ENCODE results near the gene CD300LD. TPM values are rescaled to one million over a fixed set of nuclear protein-coding genes. Genes with fewer than 3 reads are reported as not detected.
A peak's percentile ranks its signal among the peaks of the same experiment; 100 is the strongest.

The CD300LD gene
- total and polyA plus RNA-seq, 10 donors: 0.06 to 1.4 TPM; not detected in 8

DNA sequence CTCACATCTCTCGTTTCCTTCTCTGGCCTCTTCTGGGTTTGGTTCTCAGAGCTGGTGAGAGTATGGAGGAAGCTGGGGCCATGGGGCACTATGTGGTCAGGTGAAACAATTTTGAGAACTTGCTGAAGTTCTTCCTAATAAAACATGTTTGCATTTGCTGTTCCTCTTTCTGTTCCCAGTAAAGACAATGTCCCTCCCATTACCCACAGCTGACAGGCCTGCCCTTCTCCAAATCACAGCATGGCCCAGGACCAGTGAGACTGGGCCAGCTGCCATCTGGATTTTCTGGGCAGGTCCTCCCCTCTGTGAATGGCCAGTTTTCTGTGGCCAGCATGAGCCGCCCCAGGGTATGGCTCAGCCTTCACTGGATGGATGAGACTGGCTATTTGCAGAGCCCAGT, 24.7 kb downstream of the CD300LD start, which contains the start of gene CD300H:
CD300H (minus strand) TSS at position 113 of the 400 bp plus-strand sequence.
- WGBS, 5 donors: 56 to 76% (median 69%) methylated on average over 2 of the region's 2 CpGs
- intact Hi-C loops (cut with DNase I; ENCODE audit: low total_unique reads): no loop called here
- H3K4me1 ChIP-seq: peaks cover 0 to 28% (median 0%) of the 10 kb centered on the region in 6 donors
- no peaks in the 10 kb centered on the region for H3K36me3 ChIP-seq
- H3K9me3 ChIP-seq: no peaks in the 10 kb centered on the region
- peak within 1 kb of the TSS in 4 of 8 donors; percentile 36 to 83 (median 62) for H3K27ac ChIP-seq
- DNase-seq: no peak
- TF ChIP-seq POLR2A (IDR thresholded peaks at IDR 0.05) (no peak), POLR2AphosphoS5 (IDR thresholded peaks at IDR 0.05) (no peak)
- TF ChIP-seq, protein P1, sequence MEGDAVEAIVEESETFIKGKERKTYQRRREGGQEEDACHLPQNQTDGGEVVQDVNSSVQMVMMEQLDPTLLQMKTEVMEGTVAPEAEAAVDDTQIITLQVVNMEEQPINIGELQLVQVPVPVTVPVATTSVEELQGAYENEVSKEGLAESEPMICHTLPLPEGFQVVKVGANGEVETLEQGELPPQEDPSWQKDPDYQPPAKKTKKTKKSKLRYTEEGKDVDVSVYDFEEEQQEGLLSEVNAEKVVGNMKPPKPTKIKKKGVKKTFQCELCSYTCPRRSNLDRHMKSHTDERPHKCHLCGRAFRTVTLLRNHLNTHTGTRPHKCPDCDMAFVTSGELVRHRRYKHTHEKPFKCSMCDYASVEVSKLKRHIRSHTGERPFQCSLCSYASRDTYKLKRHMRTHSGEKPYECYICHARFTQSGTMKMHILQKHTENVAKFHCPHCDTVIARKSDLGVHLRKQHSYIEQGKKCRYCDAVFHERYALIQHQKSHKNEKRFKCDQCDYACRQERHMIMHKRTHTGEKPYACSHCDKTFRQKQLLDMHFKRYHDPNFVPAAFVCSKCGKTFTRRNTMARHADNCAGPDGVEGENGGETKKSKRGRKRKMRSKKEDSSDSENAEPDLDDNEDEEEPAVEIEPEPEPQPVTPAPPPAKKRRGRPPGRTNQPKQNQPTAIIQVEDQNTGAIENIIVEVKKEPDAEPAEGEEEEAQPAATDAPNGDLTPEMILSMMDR (IDR thresholded peaks at IDR 0.05 in 8 of 11, conservative IDR thresholded peaks at IDR 0.05 in 3 of 11): no peak
- peaks cover 0 to 75% (median 0%) of the 10 kb centered on the region in 7 donors for H3K27me3 ChIP-seq (replicated peaks in 1 of 7)
- H3K4me3 ChIP-seq: peak within 1 kb of the TSS in 2 of 8 donors; percentile 1 to 13

DNA sequence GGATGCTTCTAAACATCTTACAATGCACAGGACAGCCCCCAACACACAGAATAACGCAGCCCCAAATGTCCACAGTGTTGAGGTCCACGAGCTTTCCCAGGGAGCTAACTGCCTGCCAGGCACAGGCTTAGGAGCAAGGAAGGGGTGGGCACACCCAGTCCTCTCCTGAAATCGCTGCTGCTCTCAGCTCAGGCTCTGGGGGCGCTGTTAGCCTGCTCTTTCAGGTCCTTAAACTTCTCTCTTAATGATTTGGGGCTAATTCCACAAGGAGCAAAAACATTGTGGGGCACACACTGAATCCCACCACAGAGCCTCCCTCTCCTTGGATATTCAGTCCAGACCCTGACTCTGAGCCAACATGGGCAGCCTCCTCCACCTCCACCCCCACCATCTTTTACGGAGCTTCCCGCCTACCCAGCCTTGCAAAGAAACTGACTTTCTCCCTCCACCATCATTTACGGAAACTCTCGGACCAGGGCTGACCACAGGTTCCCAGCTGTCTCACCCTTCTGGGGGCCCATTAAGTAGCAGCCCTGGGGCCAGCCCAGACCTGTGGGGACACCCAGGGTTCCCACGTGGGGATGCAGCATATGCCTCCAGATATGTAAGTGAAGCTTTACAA, 25.8 kb downstream of the CD300LD start:
- Histone ChIP-seq H3K36me3 (no peaks in the 10 kb centered on the region), H3K27me3 (replicated peaks in 1 of 7) (peaks cover 0 to 82% (median 0%) of the 10 kb centered on the region in 7 donors), H3K9me3 (no peaks in the 10 kb centered on the region), H3K4me3 (peak overlapping the region in 2 of 8 donors; percentile 1 to 13), H3K27ac (peak overlapping the region in 1 of 8 donors; percentile 83), H3K4me1 (peaks cover 0 to 28% (median 0%) of the 10 kb centered on the region in 6 donors)
- intact Hi-C loops (cut with DNase I; ENCODE audit: low total_unique reads): no loop called here
- TF ChIP-seq, protein P1 (IDR thresholded peaks at IDR 0.05 in 8 of 11, conservative IDR thresholded peaks at IDR 0.05 in 3 of 11): peak in 10 of 11 experiments; percentile 7 to 70 (median 54)
- TF ChIP-seq POLR2AphosphoS5 (IDR thresholded peaks at IDR 0.05): no peak
- WGBS, 5 donors: 19 to 48% (median 38%) methylated on average over 7 to 9 of the region's 9 CpGs
- peak; percentile 82 for DNase-seq

DNA sequence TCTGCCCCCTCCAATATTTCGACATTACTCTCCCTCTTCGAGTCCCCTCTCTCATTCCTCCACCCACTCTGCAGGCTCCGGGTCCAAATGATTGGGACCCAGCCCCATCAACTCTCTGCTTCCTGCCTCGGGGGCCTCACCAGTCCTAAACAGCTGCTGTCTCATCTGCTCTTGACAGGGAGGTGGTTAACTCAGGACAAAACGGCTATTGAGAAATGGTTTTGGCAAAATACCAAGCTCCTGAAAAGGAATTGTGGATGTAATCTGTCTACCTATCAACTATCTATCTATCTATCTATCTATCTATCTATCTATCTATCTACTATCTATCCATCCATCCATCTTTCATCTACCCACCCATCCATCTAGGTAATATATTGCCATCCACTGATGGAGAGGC, 27.0 kb downstream of the CD300LD start:
- Histone ChIP-seq H3K27me3 (replicated peaks in 1 of 7) (peaks cover 0 to 82% (median 0%) of the 10 kb centered on the region in 7 donors), H3K27ac (no peak overlapping the region), H3K9me3 (no peaks in the 10 kb centered on the region), H3K4me3 (no peak overlapping the region), H3K4me1 (peaks cover 0 to 28% (median 0%) of the 10 kb centered on the region in 6 donors), H3K36me3 (no peaks in the 10 kb centered on the region)
- 11 to 66% (median 39%) methylated on average over 5 of the region's 5 CpGs for WGBS, 5 donors
- no peak for DNase-seq
- intact Hi-C loops (cut with DNase I; ENCODE audit: low total_unique reads): no loop called here
- TF ChIP-seq, protein P1 (IDR thresholded peaks at IDR 0.05 in 8 of 11, conservative IDR thresholded peaks at IDR 0.05 in 3 of 11): no peak
- TF ChIP-seq POLR2A (IDR thresholded peaks at IDR 0.05): no peak
- no peak for TF ChIP-seq POLR2AphosphoS5 (IDR thresholded peaks at IDR 0.05)

DNA sequence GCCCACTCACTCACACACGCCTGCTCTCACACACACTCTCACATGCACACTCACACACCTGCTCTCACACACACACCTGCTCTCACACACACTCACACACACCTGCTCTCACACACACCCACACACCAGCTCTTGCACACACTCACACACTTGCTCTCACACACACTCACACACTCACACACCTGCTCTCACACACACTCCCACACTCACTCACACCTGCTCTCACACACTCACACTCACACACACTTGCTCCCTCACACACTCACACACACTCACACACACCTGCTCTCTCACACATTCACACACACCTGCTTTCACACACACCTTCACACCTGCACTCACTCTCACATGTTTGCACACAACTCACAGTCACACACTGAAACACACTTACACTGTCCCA, 28.7 kb downstream of the CD300LD start:
- no peak for DNase-seq
- TF ChIP-seq POLR2A (IDR thresholded peaks at IDR 0.05) (no peak), POLR2AphosphoS5 (IDR thresholded peaks at IDR 0.05) (no peak)
- TF ChIP-seq, protein P1 (IDR thresholded peaks at IDR 0.05 in 8 of 11, conservative IDR thresholded peaks at IDR 0.05 in 3 of 11): no peak
- Histone ChIP-seq H3K27me3 (replicated peaks in 1 of 7) (peaks cover 0 to 66% (median 0%) of the 10 kb centered on the region in 7 donors), H3K27ac (no peak overlapping the region), H3K9me3 (no peaks in the 10 kb centered on the region), H3K4me3 (no peak overlapping the region), H3K36me3 (no peaks in the 10 kb centered on the region), H3K4me1 (peaks cover 0 to 23% (median 0%) of the 10 kb centered on the region in 6 donors)
- intact Hi-C loops (cut with DNase I; ENCODE audit: low total_unique reads): no loop called here
- 82 to 94% (median 90%) methylated on average over 1 of the region's 1 CpG for WGBS, 5 donors

Measured in spleen (tissue), 11 donors.